ENCODE results near the gene CAMP. TPM values are rescaled to one million over a fixed set of nuclear protein-coding genes. Genes with fewer than 3 reads are reported as not detected.

The CAMP gene
- total RNA-seq, 1 experiment from 2014 or later, result not detected

DNA sequence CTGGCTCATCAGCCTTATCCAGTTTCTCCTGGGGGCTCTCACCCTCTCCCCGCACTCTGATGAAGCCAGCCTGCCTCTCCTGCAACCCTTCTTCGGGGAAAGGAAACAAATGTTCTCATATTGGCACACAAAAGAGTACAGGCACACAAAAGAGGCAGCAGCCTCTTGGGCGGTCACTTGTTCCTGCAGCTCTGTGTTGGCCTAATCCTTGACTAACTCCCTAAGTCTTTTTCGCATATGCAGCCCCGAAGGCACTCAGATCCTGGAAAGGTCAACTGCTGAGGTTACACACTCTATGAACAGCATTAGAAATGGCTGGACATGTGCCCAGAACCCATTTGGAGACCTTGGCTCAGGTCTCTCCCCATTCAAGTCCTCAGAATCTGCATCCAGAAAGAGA, 7.4 kb upstream of the CAMP start:
- ATAC-seq (no peak), DNase-seq (no peak)
- Histone ChIP-seq H3K27me3 (ENCODE audit: low read length) (no peaks in the 10 kb centered on the region), H4K20me1 (ENCODE audit: low read length) (no peaks in the 10 kb centered on the region), H3K36me3 (ENCODE audit: low read depth, low read length) (no peaks in the 10 kb centered on the region), H3K79me2 (ENCODE audit: low read length) (no peaks in the 10 kb centered on the region), H3K9me2 (replicated peaks; ENCODE audit: low read length) (no peaks in the 10 kb centered on the region), H3K4me3 (ENCODE audit: low read length) (no peak overlapping the region), H3F3A (ENCODE audit: low read length, unreplicated experiment) (no peaks in the 10 kb centered on the region), H3K9ac (ENCODE audit: low read length) (no peak overlapping the region), H3K9me3 (ENCODE audit: low read length) (no peaks in the 10 kb centered on the region), H3K4me2 (ENCODE audit: low read length) (no peak overlapping the region), H3K27ac (ENCODE audit: low read length) (no peak overlapping the region), H3K4me1 (ENCODE audit: insufficient read depth, low read length) (no peaks in the 10 kb centered on the region), H2AFZ (ENCODE audit: low read length) (no peak overlapping the region)
- no TSS peak for BruUV-seq (replicated peaks)
- intact Hi-C loops (cut with micrococcal nuclease), result no loop called here
- ChIA-PET POLR2A (ENCODE audit: unreplicated experiment) (no interaction called here), CTCF (no interaction called here)
- TF ChIP-seq, protein P1, sequence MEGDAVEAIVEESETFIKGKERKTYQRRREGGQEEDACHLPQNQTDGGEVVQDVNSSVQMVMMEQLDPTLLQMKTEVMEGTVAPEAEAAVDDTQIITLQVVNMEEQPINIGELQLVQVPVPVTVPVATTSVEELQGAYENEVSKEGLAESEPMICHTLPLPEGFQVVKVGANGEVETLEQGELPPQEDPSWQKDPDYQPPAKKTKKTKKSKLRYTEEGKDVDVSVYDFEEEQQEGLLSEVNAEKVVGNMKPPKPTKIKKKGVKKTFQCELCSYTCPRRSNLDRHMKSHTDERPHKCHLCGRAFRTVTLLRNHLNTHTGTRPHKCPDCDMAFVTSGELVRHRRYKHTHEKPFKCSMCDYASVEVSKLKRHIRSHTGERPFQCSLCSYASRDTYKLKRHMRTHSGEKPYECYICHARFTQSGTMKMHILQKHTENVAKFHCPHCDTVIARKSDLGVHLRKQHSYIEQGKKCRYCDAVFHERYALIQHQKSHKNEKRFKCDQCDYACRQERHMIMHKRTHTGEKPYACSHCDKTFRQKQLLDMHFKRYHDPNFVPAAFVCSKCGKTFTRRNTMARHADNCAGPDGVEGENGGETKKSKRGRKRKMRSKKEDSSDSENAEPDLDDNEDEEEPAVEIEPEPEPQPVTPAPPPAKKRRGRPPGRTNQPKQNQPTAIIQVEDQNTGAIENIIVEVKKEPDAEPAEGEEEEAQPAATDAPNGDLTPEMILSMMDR (conservative IDR thresholded peaks at IDR 0.05; ENCODE audit: low read depth, low read length), result no peak
- no peak for TF ChIP-seq EZH2 (IDR thresholded peaks at IDR 0.05; ENCODE audit: low read length, unreplicated experiment)
- TF ChIP-seq EZH2phosphoT487 (IDR thresholded peaks at IDR 0.05; ENCODE audit: borderline replicate concordance, low read length), result no peak

DNA sequence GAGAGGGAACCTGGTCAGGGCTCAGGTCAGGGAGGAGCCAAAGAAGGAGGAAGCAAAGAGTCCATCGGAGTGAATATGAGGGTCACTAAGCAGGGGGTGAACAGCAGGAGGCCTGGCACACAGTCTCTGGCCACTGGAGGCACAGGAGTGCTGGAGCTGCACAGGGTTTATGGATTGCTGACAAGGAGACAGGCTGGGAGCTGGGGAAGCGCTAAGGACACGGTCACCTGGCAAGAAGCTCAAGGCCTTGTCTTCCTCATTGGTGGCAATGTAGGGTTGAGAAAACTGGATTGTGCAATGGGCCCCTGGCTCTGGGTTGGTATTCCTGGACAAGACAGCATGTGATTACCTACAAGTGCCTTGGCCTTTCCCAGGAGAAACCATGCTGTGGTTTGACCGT, 5.8 kb upstream of the CAMP start:
- no peak overlapping the region for H3K4me2 ChIP-seq (ENCODE audit: low read length)
- no peak overlapping the region for H3K27ac ChIP-seq (ENCODE audit: low read length)
- no peaks in the 10 kb centered on the region for H3K9me2 ChIP-seq (replicated peaks; ENCODE audit: low read length)
- H3K4me3 ChIP-seq (ENCODE audit: low read length), result no peak overlapping the region
- no peak overlapping the region for H2AFZ ChIP-seq (ENCODE audit: low read length)
- TF ChIP-seq EZH2phosphoT487 (IDR thresholded peaks at IDR 0.05; ENCODE audit: borderline replicate concordance, low read length) (no peak), EZH2 (IDR thresholded peaks at IDR 0.05; ENCODE audit: low read length, unreplicated experiment) (no peak)
- no peaks in the 10 kb centered on the region for H3K9me3 ChIP-seq (ENCODE audit: low read length)
- no peaks in the 10 kb centered on the region for H3K79me2 ChIP-seq (ENCODE audit: low read length)
- intact Hi-C loops (cut with micrococcal nuclease), result no loop called here
- H3K9ac ChIP-seq (ENCODE audit: low read length), result no peak overlapping the region
- no peaks in the 10 kb centered on the region for H3K36me3 ChIP-seq (ENCODE audit: low read depth, low read length)
- no peaks in the 10 kb centered on the region for H4K20me1 ChIP-seq (ENCODE audit: low read length)
- H3K27me3 ChIP-seq (ENCODE audit: low read length), result no peaks in the 10 kb centered on the region
- H3F3A ChIP-seq (ENCODE audit: low read length, unreplicated experiment), result no peaks in the 10 kb centered on the region
- CTCF ChIA-PET, result no interaction called here
- no TSS peak for BruUV-seq (replicated peaks)
- DNase-seq (no peak), ATAC-seq (no peak)
- no peaks in the 10 kb centered on the region for H3K4me1 ChIP-seq (ENCODE audit: insufficient read depth, low read length)
- POLR2A ChIA-PET (ENCODE audit: unreplicated experiment), result no interaction called here

DNA sequence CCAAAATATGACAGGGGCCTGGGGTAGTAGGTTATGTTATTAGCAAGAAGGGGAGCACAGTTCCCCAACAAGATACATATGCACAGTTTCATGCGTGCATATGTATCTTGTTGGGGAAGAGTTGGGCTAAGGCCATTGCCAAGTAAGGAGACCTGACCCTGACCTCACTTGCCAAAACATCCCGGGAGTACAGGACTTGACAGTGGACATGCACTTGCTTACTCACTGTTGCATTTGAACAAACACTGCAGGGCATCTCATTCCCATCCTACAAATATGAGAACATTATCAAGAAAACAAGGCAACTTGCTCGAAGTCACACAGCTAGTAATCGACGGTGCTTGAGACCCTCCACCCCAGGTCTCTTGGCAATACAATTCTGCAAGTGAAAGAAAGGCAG, 4.8 kb upstream of the CAMP start:
- intact Hi-C loops (cut with micrococcal nuclease), result no loop called here
- Histone ChIP-seq H3K4me1 (ENCODE audit: insufficient read depth, low read length) (peaks cover 10% of the 10 kb centered on the region), H4K20me1 (ENCODE audit: low read length) (no peaks in the 10 kb centered on the region), H3K27me3 (ENCODE audit: low read length) (no peaks in the 10 kb centered on the region), H3F3A (ENCODE audit: low read length, unreplicated experiment) (no peaks in the 10 kb centered on the region), H3K36me3 (ENCODE audit: low read depth, low read length) (no peaks in the 10 kb centered on the region), H3K9me3 (ENCODE audit: low read length) (no peaks in the 10 kb centered on the region), H3K9me2 (replicated peaks; ENCODE audit: low read length) (no peaks in the 10 kb centered on the region), H3K79me2 (ENCODE audit: low read length) (no peaks in the 10 kb centered on the region), H3K27ac (ENCODE audit: low read length) (no peak overlapping the region), H2AFZ (ENCODE audit: low read length) (no peak overlapping the region), H3K9ac (ENCODE audit: low read length) (no peak overlapping the region), H3K4me3 (ENCODE audit: low read length) (no peak overlapping the region), H3K4me2 (ENCODE audit: low read length) (no peak overlapping the region)
- CTCF ChIA-PET, result no interaction called here
- DNase-seq (no peak), ATAC-seq (no peak)
- POLR2A ChIA-PET (ENCODE audit: unreplicated experiment), result interaction anchor here (0.6 kb wide), 1 partner anchor 26 kb away, joined by 12 read pairs; no protein-coding TSS in a partner anchor
- TF ChIP-seq EZH2 (IDR thresholded peaks at IDR 0.05; ENCODE audit: low read length, unreplicated experiment), result no peak
- TF ChIP-seq, protein P1 (conservative IDR thresholded peaks at IDR 0.05; ENCODE audit: low read depth, low read length), result no peak
- TF ChIP-seq EZH2phosphoT487 (IDR thresholded peaks at IDR 0.05; ENCODE audit: borderline replicate concordance, low read length), result no peak
- BruUV-seq (replicated peaks), result no TSS peak

Data from PC-3 (cell line).